ENCODE measurements around the gene SLC25A2. TPM values are rescaled to one million over a fixed set of nuclear protein-coding genes. Genes with fewer than 3 reads are reported as not detected.

The SLC25A2 gene
- total and polyA plus RNA-seq, 2 of the 8 experiments (the other 6 are each of a cell fraction or from before 2014, with no cell fraction given): not detected

GRCh38 chr5:141322261-141322660 lies 18.4 kb upstream of the SLC25A2 start (continued):
- no peak for TF ChIP-seq CHD7 (IDR thresholded peaks at IDR 0.05; ENCODE audit: insufficient replicate concordance, low read length)
- TF ChIP-seq RAD21 (IDR thresholded peaks at IDR 0.05 in 1 of 2, conservative IDR thresholded peaks at IDR 0.05 in 1 of 2; ENCODE audit: low read depth in 2 of 2, low read length in 2 of 2): no peak
- no peak for TF ChIP-seq RNF2 (IDR thresholded peaks at IDR 0.05; ENCODE audit: borderline replicate concordance, low read depth, low read length, missing control alignments, poor library complexity, severe bottlenecking)
- TF ChIP-seq SUZ12 (IDR thresholded peaks at IDR 0.05; ENCODE audit: low read length): no peak
- TF ChIP-seq CREB1 (IDR thresholded peaks at IDR 0.05): no peak
- TF ChIP-seq HDAC2 (IDR thresholded peaks at IDR 0.05; ENCODE audit: borderline replicate concordance in 1 of 2, low read depth in 2 of 2, low read length in 2 of 2): no peak
- TF ChIP-seq JUND (IDR thresholded peaks at IDR 0.05; ENCODE audit: low read length): no peak
- no peak for TF ChIP-seq CEBPB (IDR thresholded peaks at IDR 0.05; ENCODE audit: low read depth, low read length)
- no peak for TF ChIP-seq GABPA (IDR thresholded peaks at IDR 0.05; ENCODE audit: borderline replicate concordance, insufficient read depth, low read length)
- no peak for TF ChIP-seq E2F6 (IDR thresholded peaks at IDR 0.05)

Measured in H1 (cell line).